GM10266 (cell line): Measurements from ENCODE around the gene ZFAND3.

Source experiments
- DNase-seq: peaks from one replicate; pipeline ENCODE4 v3.0.0; 2012; ENCODE audit errors: extremely low spot score
- CTCF ChIP-seq: IDR thresholded peaks from 2 replicates; pipeline ENCODE4 v1.5.1; 2012; ENCODE audit warnings: mild to moderate bottlenecking, low read depth; ENCODE audit not compliant: control insufficient read depth, insufficient read depth; ENCODE audit errors: missing control alignments

The ZFAND3 gene

DNA sequence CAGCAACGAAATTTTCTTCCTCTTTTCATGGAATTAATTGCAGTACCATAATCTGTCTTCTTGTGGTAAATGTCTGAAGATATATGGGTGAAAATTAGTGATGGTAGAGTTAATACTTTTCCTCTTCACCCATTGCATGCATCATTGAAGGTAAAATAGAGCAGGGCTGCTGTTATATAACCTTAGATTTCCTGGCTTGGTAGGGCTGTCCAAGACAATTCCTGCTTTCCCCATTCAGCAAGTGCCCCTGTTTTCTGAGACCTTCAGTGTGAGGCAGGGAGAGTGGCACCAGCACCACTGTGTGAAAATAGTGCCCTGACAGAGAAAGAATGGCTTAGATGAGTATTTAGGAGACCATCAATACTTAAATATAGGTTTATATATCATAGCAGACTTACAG is 202.0 kb downstream of the ZFAND3 start:
- TF ChIP-seq CTCF: no peak
- DNase-seq: no peak

- TF ChIP-seq CTCF: no peak
- DNase-seq: no peak
These were observed 203.2 kb downstream of the ZFAND3 start for GRCh38 chr6:38022688-38023087.

DNA sequence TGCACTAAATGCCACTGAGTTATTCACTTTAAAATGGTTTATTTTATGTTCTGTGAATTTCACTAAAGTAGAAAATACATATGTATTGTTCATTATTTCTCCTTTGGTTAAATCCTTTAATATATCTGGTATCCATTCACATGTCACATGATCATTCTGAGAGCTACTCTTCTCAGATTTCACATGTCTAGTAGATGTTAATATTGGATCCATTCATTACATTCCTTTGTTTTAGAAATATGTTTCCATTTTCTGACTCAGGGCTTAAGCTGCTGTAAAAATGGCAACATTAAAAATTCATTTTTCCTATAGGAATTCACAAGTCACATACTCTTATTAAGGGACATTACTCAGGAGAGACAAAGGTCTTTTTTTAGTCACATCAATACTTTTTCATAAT is 205.4 kb downstream of the ZFAND3 start:
- TF ChIP-seq CTCF: no peak
- DNase-seq: no peak

- TF ChIP-seq CTCF: no peak
- DNase-seq: no peak
These were observed 205.9 kb downstream of the ZFAND3 start for GRCh38 chr6:38025451-38025850.

DNA sequence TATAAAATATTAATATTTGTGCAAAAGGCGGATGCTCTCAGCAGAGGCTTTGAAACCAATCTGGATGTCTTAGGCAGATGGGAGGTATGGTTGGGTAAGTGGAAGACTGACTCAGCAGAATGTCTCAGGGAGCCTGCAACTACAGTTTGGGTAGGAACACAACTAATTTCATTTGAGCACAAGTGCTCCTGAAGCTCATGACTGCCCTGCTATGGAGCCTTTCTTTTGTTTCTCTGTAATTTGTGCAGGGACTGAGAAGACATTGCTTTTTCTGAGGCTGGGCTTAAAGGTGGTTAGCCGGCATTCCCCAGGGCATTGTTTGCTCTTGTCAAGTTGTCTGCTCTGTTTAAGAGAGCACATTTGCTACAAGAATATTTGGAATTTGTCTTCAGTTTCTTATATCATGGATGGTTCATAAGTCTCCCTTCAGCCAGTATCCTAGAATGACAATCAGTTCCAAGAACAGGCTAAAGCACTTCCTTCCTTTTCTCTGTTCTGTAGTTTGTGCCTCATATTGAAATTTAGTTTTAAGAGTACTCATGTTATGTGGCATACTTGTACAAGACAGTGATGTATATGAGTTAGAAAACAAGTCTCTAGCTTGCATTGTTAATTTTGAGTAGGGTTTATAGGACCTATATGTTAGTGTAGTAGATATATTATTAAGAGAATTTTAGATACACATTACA is 208.3 kb downstream of the ZFAND3 start:
- DNase-seq: no peak
- no peak for TF ChIP-seq CTCF

DNA sequence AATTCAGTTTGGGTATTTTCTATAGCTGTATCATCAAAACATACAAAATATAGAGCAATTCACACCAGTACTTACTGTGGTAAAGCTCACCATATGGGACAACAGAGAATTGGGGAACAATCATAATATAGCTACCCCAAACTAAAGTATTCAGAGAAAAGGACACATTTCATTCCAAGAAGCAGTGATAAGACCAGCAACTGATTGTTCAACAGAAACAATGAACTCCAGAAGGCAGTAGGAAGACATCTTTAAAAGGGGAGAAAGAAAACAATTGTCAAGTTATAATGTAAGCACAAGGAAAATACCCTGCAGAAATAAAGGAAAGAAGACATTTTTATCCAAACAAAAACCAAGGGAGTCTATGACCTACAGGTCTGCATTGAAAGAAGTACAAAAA is 210.9 kb downstream of the ZFAND3 start:
- TF ChIP-seq CTCF: no peak
- DNase-seq: no peak

- TF ChIP-seq CTCF: no peak
- no peak for DNase-seq
These were observed 213.3 kb downstream of the ZFAND3 start for GRCh38 chr6:38032797-38033196.
